Fibroblast of mammary gland (primary cell): ENCODE results near the gene NCAM2.

Experiments
- DNase-seq: peaks from one replicate; pipeline ENCODE4 v3.0.0-alpha.2; 2010; ENCODE audit warnings: low read depth
- H3K4me3 ChIP-seq: 2 replicates; pipeline ENCODE4 v1.5.1; 2011; ENCODE audit warnings: low read depth, mild to moderate bottlenecking, low read length, moderate library complexity; ENCODE audit not compliant: control insufficient read depth
- CTCF ChIP-seq: conservative IDR thresholded peaks from 2 replicates; pipeline ENCODE4 v1.5.1; 2011; ENCODE audit warnings: low read depth, low read length, inconsistent platforms; ENCODE audit not compliant: control insufficient read depth, insufficient read depth

Gene NCAM2

GRCh38 chr21:21063828-21064227 lies 65.6 kb downstream of the NCAM2 start:
- TF ChIP-seq CTCF, result no peak
- no peak overlapping the region for H3K4me3 ChIP-seq
- DNase-seq, result no peak

- no peak for TF ChIP-seq CTCF
Measured at GRCh38 chr21:21064353-21064752, 66.1 kb downstream of the NCAM2 start.

GRCh38 chr21:21067375-21067774 lies 69.2 kb downstream of the NCAM2 start:
- no peak overlapping the region for H3K4me3 ChIP-seq
- TF ChIP-seq CTCF, result no peak
- no peak for DNase-seq

More at GRCh38 chr21:21064353-21064752, 66.1 kb downstream of the NCAM2 start:
- DNase-seq, result no peak
- H3K4me3 ChIP-seq, result no peak overlapping the region

GRCh38 chr21:21074305-21074704 lies 76.1 kb downstream of the NCAM2 start:
- TF ChIP-seq CTCF, result no peak
- H3K4me3 ChIP-seq, result no peak overlapping the region
- no peak for DNase-seq

GRCh38 chr21:21076051-21076450 lies 77.8 kb downstream of the NCAM2 start:
- TF ChIP-seq CTCF, result no peak
- no peak overlapping the region for H3K4me3 ChIP-seq
- no peak for DNase-seq

GRCh38 chr21:21076491-21076890 lies 78.3 kb downstream of the NCAM2 start:
- no peak for TF ChIP-seq CTCF
- no peak overlapping the region for H3K4me3 ChIP-seq
- no peak for DNase-seq

GRCh38 chr21:21079646-21080045 lies 81.4 kb downstream of the NCAM2 start:
- H3K4me3 ChIP-seq, result no peak overlapping the region
- no peak for TF ChIP-seq CTCF
- DNase-seq, result no peak
